ENCODE results near the gene SMIM35.
"Not testable (repeated sequence)": the region's sequence is repeated elsewhere in the genome, so short reads cannot be mapped to it uniquely, and the experiment has no call there.

The SMIM35 gene

DNA sequence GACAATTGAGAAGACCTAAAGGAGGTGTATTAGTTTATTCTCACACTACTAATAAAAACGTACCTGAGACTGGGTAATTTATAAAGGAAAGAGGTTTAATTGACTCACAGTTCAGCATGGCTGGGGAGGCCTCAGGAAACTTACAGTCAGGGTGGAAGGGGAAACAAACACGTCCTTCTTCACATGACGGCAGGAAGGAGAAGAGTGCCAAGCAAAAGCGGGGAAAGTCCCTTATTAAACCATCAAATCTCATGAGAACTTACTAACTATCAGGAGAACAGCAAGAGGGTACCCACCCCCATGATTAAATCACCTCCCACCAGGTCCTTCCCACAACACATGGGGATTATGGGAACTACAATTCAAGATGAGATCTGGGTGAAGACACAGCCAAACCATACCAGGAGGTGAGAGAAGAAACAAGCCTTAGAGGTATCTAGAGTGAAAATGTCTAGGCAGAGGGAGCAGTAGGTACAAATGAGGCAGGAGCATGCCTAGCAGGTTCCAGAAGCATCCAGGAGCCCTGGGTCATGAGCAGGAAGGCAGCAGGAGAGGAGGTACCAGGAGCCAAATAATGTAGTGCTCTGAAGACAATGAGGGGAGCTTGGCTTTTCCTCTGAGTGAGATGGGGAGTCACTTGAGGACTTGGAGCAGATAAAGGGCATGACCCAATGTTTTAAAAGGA, 69.0 kb downstream of the SMIM35 start:
- no peak for DNase-seq

DNA sequence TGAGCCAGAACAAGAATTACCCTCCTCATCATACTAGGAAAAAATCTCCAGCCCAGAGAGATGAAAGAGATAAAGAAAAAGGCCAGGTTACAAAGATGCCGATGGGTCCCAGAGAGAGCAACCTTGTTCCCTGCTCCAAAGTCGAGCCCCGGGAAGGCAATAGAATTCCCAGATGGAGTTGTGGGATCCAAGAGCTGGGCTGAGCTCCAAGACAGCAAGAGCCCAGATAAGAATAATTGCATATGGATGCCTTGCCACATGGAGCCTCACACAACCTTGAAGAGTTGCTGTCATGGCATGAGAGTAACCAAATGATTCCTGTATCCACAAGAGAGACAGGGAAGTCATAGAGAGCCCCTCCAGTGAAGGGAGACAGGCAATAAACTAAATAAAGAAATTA, 69.7 kb downstream of the SMIM35 start:
- DNase-seq, result no peak

GRCh38 chr11:118016104-118016503, 70.7 kb downstream of the SMIM35 start:
- no peak for DNase-seq

- no peak for DNase-seq
Observed at GRCh38 chr11:118015385-118015841, 71.3 kb downstream of the SMIM35 start.

DNA sequence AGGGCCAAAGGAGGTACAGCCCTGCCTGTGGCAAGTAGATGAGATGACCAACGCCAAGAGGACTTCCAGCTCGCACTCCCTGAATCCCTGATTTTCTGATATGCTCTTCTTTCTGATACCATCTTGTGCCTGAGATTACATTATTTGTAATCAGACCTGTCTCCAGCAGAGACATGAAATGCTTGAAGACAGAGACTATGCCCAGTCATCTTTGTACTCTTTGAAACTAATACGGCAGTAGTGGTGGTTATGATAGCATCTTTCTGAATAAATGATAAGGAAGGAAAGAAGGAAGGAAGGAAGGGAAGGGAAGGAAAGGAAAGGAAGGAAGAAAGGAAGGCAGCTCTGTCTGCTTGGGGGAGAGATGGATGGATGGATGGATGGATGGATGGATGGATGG, 72.7 kb downstream of the SMIM35 start:
- DNase-seq, result no peak

- no peak for DNase-seq
Observed at GRCh38 chr11:118012083-118012669, 74.6 kb downstream of the SMIM35 start.

- no peak for DNase-seq
Observed at GRCh38 chr11:118010738-118011461, 75.9 kb downstream of the SMIM35 start.

- no peak for DNase-seq
Observed at GRCh38 chr11:118009864-118010737, 76.7 kb downstream of the SMIM35 start.

DNA sequence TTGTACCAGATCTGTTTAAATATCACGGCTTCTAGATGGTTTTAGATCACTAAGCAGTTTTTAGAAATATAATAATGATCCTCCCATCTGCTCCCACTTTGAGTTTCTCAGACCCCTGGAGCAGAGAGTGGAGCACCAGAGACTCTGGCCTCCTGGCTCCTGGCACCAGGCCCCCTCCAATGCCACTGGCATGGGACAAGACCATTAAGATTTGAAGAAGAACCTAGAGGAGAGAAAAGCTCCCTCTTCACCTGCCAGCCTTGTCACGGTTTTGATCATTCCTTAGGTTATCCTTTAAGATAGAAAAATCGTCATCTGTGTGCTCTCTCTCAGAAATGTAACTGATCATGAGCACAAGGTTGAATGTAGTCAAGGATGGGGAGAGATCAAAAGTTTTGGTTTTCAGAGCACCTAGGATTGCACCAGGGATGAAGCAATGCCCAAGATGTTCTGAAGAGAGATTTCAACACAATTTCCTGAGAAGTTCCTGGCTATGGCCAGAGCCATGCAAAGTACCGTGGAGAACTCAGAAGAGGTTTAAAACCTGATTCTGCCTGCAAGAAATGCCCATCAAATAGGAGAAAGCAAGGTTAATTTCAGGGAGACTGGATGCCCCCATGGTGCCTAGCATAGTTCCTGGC, 78.4 kb downstream of the SMIM35 start:
- no peak for DNase-seq

GRCh38 chr11:118007563-118008270, 79.0 kb downstream of the SMIM35 start:
- DNase-seq, result not testable (repeated sequence)

- DNase-seq, result no peak
Observed at GRCh38 chr11:118007040-118007439, 79.7 kb downstream of the SMIM35 start.

- DNase-seq, result no peak
Observed at GRCh38 chr11:118006153-118006534, 80.6 kb downstream of the SMIM35 start.

DNA sequence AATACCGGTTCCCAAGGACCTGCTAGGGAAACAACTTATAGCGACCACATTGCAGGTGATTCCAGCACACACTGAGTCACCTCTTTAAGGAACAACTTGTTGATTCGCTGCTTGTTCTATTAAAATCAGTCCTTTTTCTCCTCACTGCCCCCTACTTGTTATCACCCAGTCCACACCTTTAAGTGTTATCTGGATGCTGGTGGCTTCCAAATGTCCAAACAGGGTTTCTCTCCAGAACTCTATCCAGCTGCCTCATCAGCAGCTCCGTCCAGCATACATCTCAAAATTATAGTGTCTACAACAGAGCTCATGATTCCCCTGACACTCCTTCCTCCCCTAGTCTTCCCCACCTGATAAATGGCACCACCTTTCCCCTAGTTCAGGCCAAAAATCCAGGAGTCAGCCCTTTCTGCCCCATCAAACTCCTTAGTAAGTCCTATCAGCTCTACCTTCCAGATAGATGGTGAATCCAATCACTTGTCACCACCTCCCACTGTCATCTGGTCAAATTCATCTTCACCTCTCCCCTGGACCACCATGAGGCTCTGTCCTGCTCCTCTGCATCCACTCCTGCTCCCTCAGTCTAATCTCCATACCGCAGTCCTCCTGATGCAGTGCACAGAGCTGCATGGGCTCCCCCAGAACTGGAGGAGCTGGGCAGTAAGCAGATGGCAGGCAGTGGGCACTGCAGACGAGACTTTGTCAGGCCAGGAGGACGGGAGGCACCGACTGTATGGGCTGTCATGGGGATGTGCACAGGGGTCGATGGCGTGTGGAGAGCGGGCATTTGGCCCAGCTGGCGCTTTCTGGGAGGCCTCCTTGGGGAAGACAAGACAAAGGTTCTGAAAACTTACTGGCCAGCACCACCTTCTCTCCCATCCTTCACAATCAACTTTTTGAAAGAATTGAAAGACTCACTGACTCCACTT, 81.3 kb downstream of the SMIM35 start:
- DNase-seq, result no peak

DNA sequence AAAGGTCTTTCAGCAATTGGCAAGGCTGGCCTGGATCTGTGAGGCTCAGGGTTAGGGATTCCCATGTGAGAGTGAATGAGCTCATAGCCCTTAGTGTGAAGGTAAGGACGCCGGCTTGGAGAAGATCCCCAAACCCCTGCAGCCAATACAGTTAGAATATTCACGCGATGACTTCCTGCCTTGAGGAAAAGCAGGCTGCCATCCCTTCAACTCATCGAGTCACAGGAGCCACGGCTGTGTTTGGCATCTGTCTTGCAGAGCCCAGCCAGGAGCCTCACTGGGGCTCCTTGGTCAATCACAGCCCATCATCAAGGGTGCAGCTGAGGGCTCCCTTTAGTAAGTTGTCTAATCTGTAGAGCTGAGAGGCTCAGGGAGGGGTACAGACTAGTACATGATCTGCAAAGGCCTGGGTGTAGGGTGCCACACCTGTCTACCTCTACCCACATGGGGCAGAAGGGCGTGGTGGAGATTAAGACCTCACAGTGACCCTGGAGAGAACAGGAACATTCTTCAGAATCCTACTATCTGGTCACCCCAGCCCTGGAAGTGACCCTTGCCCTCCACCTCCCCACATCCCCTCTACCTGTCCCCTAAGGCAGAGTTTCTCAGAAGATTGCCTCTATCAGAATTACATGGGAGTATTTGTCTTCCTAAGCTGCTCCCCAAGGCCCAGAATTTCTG, 82.1 kb downstream of the SMIM35 start:
- DNase-seq, result no peak

DNA sequence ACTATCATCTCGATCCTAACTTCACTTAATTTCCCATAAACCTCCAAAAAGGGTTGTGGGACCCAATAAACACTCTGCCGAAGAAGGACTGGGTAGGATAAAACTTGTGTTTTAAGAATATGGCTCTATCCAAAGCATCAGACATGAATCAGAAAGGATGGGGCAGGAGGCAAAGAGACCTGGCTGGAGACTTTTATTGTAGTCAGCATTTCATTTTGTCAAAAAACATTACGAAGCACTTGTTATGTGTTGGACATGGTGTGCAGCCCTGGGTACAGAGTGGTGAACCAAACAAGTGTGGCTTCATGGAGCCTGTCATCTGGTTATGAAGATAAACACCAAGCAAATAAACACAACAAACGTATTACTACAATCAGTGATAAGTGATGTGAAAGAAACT, 83.3 kb downstream of the SMIM35 start:
- DNase-seq, result no peak

DNA sequence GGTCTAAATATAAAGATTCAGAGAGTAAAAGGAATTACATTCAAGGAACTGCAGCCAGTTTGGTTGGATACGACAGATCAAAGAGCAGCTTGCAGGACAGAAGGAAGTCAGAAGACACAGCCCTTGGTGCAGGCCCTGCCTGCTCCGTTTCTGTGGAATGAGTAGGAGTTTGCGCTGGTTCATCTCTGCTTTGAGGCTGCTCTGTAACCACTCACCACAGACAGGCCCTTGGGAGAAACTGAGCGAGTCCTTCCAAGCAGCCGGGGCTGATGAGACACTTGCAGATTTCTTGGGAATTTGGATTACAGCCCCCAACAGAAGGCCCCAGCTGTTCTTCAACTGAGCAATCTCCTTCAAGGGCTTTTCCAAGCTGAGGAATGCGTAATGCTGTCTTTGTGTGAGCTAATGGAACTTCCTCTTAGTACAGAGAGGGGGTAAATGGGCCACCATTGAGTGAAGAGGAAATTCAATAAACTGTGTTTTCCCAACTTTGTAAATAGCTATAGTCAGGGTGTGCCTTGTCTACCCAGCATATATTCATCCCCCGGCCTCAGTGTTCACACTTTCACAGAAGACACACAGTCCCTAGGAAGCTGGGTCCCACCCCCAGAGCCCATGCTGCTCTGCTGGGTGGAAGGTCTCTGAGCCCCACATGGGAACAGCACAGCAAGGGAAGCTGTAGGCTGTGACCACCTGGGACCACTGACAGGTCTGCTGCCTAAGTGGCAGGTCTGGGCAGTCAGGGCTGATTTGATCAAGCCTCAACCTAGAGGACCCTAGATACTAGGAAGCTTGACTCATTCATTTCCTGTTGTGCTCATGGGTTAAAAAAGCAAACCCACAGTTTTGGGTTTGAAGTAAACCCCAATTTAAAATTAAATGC, 84.0 kb downstream of the SMIM35 start:
- DNase-seq, result no peak

DNA sequence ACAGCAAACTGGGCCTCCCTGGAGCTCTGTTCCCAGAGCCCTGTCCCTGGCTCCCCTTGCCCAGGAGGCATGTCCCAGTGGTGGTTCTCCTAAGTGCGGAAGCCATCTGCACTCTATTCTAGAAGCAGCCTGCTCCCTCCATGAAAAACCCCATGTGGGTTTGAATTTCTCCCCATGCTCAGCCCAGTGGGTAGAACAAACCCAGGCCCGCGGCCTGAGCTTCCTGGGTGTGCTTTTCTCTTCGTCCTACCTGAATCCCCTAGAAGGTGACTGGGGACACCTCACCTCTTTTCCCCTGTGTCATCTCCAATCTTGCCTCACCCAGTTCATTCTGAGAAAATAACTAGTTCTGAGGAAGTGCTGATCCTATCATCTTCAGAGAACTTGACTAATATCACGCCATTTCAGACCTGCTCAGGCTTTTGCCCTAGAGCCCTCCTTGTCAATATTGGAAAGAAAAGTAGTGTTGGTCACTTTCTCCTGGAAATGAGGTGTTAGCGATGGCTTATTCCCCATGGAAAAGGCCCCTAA, 84.7 kb downstream of the SMIM35 start:
- DNase-seq, result no peak

- no peak for DNase-seq
Observed at GRCh38 chr11:118001494-118001971, 85.2 kb downstream of the SMIM35 start.

DNA sequence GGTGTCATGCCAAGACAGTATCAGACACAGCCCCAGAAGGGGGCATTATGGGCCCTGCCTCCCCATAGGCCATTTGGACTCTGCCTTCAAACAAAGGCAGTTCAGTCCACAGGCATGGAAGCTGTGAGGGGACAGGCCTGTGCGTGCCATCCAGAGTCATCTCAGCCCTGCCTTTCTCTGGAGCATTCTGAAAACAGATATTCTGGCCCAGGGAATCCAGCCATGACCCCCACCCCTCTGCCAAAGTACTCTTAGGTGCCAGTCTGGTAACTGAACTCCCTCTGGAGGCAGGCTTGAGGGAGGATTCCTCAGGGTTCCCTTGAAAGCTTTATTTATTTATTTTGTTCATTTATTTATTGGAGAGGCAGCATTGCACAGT, 85.9 kb downstream of the SMIM35 start:
- no peak for DNase-seq

All from NCI-H1092 (cell line).